ENCODE data around the gene ATPAF2. TPM values are rescaled to one million over a fixed set of nuclear protein-coding genes. Genes with fewer than 3 reads are reported as not detected.

The ATPAF2 gene
- total and polyA plus RNA-seq, 8 donors = 5.4 to 250 (median 19.1) TPM

DNA sequence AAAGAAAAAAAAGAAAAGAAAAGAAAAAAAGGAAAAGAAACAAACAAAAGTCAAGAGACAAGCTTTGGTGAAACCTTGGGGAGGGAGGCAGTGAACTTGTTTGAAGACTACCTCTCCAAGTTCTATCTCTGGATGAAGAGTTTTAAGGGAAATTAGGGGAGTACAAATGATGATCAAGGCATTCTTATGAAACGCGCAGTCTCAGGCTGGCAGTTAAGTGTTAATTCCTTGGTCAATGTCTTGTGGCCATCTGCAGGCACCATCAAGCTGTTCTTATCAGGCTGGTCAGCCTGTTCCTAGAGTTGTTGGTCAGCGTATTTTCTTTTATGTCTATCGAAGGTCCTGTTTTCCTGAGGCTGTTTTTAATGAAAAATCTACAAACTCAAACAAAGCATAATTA, 40.6 kb upstream of the ATPAF2 start:
- TF ChIP-seq POLR2AphosphoS5 (IDR thresholded peaks at IDR 0.05) (no peak), POLR2A (IDR thresholded peaks at IDR 0.05) (no peak), EP300 (IDR thresholded peaks at IDR 0.05) (no peak)
- TF ChIP-seq, protein P1, sequence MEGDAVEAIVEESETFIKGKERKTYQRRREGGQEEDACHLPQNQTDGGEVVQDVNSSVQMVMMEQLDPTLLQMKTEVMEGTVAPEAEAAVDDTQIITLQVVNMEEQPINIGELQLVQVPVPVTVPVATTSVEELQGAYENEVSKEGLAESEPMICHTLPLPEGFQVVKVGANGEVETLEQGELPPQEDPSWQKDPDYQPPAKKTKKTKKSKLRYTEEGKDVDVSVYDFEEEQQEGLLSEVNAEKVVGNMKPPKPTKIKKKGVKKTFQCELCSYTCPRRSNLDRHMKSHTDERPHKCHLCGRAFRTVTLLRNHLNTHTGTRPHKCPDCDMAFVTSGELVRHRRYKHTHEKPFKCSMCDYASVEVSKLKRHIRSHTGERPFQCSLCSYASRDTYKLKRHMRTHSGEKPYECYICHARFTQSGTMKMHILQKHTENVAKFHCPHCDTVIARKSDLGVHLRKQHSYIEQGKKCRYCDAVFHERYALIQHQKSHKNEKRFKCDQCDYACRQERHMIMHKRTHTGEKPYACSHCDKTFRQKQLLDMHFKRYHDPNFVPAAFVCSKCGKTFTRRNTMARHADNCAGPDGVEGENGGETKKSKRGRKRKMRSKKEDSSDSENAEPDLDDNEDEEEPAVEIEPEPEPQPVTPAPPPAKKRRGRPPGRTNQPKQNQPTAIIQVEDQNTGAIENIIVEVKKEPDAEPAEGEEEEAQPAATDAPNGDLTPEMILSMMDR (IDR thresholded peaks at IDR 0.05) = no peak
- no peak for DNase-seq
- intact Hi-C loops (cut with DNase I; ENCODE audit: low total_unique reads) = no loop called here
- Histone ChIP-seq H3K36me3 (no peaks in the 10 kb centered on the region), H3K4me1 (no peaks in the 10 kb centered on the region), H3K4me3 (no peak overlapping the region), H3K27me3 (peaks cover 0 to 13% (median 0%) of the 10 kb centered on the region in 3 donors), H3K27ac (no peak overlapping the region), H3K9me3 (no peaks in the 10 kb centered on the region)
- WGBS, 5 donors = 53 to 67% (median 64%) methylated on average over 4 of the region's 4 CpGs

DNA sequence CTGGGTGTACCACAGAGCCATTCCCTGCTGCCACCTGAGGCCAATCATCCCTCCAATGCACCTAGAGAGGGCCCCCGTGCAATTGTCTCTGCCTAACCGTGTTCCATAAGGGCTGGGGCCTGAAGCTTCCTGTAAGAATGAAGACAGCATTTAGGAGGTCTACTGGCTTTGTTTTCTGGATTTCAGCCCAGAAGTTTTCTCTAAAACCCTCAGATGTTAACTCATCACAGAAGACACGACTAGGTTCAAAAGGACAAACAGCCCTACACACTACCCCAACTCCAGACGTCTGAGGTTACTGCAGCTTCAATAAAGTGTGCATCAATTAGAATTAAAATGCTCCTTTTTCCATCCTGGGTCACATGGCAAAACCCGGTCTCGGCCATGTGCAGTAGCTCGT, 38.0 kb upstream of the ATPAF2 start:
- Histone ChIP-seq H3K4me1 (no peaks in the 10 kb centered on the region), H3K27me3 (peaks cover 0 to 13% (median 0%) of the 10 kb centered on the region in 3 donors), H3K36me3 (no peaks in the 10 kb centered on the region), H3K4me3 (no peak overlapping the region), H3K27ac (no peak overlapping the region), H3K9me3 (no peaks in the 10 kb centered on the region)
- intact Hi-C loops (cut with DNase I; ENCODE audit: low total_unique reads) = no loop called here
- 56 to 78% (median 69%) methylated on average over 4 to 7 of the region's 7 CpGs for WGBS, 5 donors
- TF ChIP-seq POLR2A (IDR thresholded peaks at IDR 0.05) (no peak), POLR2AphosphoS5 (IDR thresholded peaks at IDR 0.05) (no peak), EP300 (IDR thresholded peaks at IDR 0.05) (no peak)
- TF ChIP-seq, protein P1 (IDR thresholded peaks at IDR 0.05) = no peak
- DNase-seq = peak in 1 of 2 donors; percentile 32

DNA sequence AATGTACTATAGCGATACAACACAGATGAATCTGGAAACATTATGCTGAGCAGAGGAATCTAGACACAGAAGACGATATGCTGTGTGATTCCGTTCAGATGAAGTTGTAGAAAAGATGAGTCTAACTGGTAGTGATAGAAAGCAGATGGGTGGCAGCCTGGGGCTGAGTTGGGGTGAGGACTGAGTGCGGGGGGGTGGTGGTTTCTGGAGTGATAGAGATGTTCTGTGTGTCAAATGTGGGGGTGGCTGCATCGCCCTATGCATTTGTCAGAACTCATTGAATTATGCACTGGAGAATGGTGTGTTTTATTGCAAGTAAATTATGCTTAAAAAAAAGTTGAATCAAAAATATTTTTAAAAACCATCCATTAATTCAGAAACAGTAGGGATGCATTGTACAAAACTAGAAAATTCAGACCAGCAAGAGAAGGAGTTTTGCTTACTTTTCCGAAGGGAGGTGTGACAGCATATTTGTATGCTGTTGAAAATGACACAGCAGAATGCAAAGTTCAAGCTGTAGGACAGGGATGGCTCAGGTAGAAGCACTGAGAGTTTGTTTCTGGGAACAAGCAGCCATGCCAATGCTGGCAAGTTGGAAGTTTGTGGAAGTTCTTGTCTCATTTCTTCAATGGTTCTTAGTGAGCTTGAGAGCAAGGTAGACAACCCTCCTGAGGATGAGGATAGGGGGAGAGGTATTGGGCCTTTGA, 35.8 kb upstream of the ATPAF2 start:
- Histone ChIP-seq H3K4me3 (no peak overlapping the region), H3K36me3 (no peaks in the 10 kb centered on the region), H3K27ac (no peak overlapping the region), H3K27me3 (peaks cover 0 to 8% (median 0%) of the 10 kb centered on the region in 3 donors), H3K9me3 (no peaks in the 10 kb centered on the region), H3K4me1 (peaks cover 0 to 8% (median 3%) of the 10 kb centered on the region in 4 donors)
- TF ChIP-seq POLR2AphosphoS5 (IDR thresholded peaks at IDR 0.05) (no peak), POLR2A (IDR thresholded peaks at IDR 0.05) (no peak), EP300 (IDR thresholded peaks at IDR 0.05) (no peak)
- TF ChIP-seq, protein P1 (IDR thresholded peaks at IDR 0.05) = no peak
- intact Hi-C loops (cut with DNase I; ENCODE audit: low total_unique reads) = no loop called here
- WGBS, 5 donors = 77 to 87% (median 84%) methylated on average over 6 of the region's 6 CpGs
- DNase-seq = no peak

DNA sequence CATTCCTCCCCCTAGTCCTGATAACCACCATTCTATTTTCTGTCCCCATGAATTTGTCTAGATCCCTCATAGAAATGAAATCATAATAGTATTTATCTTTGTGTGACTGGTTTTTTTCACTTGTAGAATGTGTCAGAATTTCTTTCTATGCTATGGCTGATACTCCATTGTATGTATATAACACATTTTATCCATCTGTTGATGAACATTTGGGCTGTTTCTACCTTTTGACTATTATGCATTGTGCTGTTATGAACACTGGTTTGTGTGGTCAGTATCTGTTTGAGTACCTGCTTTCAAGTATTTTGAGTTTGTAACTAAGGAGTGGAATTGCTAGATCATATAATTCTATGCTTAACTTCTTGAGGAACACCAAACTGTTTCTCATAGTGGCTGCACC, 32.8 kb upstream of the ATPAF2 start:
- Histone ChIP-seq H3K27me3 (no peaks in the 10 kb centered on the region), H3K4me1 (peaks cover 0 to 8% (median 3%) of the 10 kb centered on the region in 4 donors), H3K9me3 (no peaks in the 10 kb centered on the region), H3K4me3 (no peak overlapping the region), H3K27ac (no peak overlapping the region), H3K36me3 (peaks cover 0 to 6% (median 4%) of the 10 kb centered on the region in 4 donors)
- intact Hi-C loops (cut with DNase I; ENCODE audit: low total_unique reads) = no loop called here
- DNase-seq = no peak
- TF ChIP-seq POLR2A (IDR thresholded peaks at IDR 0.05) (no peak), POLR2AphosphoS5 (IDR thresholded peaks at IDR 0.05) (no peak), EP300 (IDR thresholded peaks at IDR 0.05) (no peak)
- TF ChIP-seq, protein P1 (IDR thresholded peaks at IDR 0.05) = no peak
